NCI-H2227 (cell line): ENCODE data around the gene CSNK1G1.
"Not testable (repeated sequence)": the region's sequence is repeated elsewhere in the genome, so short reads cannot be mapped to it uniquely, and the experiment has no call there.

Experiments used
- DNase-seq: peaks from one replicate; lab custom pipeline; 2025; ENCODE audit not compliant: unreplicated experiment; lab: John Stamatoyannopoulos, UW

The CSNK1G1 gene

DNA sequence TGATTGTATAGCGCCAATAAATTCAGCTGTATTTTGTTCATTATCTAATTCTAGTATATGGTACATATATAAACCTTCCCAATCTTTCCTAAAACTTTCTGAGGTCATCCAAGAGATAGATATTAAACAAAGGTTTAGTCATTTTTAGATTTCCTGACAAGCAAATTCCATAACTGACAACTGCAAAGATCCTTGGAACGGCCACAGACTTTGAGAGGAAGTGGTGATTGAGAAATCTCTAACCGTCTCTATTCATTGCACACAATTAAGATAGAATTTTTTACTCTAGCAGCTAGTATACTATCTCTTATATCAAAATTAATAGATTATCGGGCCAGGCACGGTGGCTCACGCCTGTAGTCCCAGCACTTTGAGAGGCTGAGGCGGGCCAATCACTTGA lies 4.7 kb downstream of the CSNK1G1 start:
- no peak for DNase-seq

DNA sequence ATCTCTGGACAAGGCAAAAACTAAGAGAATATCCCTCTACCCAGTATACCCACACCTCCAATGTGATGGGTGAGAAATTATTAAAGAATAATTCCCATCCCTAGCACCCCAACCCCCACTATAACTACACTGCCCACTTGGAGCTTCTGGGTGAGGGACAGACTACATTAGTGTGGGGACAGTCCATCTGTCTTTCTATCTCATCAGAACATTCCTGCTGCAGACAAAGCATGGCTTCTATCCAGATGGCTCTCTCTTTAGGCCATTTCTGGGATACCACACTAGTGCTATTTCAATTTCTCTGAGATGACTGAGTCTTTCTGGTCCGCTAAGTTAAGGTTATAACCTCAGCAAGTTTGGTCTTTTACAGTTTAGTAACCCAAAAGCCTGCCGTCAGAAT lies 6.6 kb downstream of the CSNK1G1 start:
- DNase-seq, result no peak

GRCh38 chr15:64348455-64348854 lies 7.5 kb downstream of the CSNK1G1 start:
- DNase-seq, result no peak

DNA sequence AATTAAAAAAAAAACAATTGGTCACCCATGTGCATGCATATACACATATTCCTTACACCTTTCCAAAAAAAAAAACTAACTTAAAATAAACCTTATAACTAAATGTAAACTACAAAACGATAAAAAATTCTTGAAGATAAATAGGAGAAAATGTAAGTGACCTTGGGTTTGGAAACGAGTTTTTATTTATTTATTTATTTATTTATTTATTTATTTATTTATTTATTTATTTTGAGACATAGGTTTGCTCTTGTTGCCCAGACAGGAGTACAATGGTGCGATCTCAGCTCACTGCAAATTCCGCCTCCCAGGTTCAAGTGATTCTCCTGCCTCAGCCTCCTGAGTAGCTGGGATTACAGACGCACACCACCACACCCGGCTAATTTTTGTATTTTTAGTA lies 9.7 kb downstream of the CSNK1G1 start:
- not testable (repeated sequence) for DNase-seq

GRCh38 chr15:64344651-64345294 lies 11.2 kb downstream of the CSNK1G1 start:
- no peak for DNase-seq

- no peak for DNase-seq
Observed at GRCh38 chr15:64343841-64344240, 12.1 kb downstream of the CSNK1G1 start.

DNA sequence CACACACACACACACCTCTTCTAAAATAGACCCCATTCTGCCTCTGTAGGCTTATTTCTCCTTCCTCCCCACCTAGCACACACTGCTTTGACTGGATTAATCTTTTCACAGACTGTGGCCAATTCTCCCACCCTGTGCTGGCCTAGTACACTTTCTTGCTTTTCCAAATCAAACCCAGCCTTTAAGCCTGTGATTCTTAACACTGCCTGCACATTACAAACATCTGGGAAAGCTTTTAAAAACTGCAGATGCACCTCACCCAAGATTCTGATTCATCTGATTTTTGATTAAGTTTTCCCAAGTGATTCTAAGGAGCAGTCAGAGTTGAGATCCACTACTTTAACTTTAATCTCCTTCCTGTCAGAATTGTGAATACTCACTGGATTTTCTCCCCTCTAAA lies 12.8 kb downstream of the CSNK1G1 start:
- DNase-seq, result no peak

GRCh38 chr15:64341961-64342360 lies 14.0 kb downstream of the CSNK1G1 start:
- DNase-seq, result no peak

DNA sequence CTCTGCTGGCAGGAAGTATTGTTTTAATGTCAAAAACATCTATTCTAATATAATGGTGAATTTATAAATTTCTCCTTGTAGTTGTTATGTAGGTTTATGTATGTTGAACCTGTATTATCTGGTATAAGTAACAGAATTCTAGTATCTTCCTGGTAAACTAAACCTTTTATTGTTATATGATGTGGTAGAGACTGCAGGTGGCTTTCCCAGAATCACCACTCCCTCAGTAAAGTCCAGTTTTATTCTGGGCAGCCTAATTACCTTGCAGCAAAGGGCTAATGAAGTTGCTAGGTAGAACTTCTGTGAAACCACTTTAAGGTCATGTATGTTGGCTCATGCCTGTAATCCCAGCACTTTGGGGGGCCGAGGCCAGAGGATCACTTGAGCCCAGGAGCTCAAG lies 15.6 kb downstream of the CSNK1G1 start:
- no peak for DNase-seq

GRCh38 chr15:64337761-64338160 lies 18.2 kb downstream of the CSNK1G1 start:
- DNase-seq, result no peak

DNA sequence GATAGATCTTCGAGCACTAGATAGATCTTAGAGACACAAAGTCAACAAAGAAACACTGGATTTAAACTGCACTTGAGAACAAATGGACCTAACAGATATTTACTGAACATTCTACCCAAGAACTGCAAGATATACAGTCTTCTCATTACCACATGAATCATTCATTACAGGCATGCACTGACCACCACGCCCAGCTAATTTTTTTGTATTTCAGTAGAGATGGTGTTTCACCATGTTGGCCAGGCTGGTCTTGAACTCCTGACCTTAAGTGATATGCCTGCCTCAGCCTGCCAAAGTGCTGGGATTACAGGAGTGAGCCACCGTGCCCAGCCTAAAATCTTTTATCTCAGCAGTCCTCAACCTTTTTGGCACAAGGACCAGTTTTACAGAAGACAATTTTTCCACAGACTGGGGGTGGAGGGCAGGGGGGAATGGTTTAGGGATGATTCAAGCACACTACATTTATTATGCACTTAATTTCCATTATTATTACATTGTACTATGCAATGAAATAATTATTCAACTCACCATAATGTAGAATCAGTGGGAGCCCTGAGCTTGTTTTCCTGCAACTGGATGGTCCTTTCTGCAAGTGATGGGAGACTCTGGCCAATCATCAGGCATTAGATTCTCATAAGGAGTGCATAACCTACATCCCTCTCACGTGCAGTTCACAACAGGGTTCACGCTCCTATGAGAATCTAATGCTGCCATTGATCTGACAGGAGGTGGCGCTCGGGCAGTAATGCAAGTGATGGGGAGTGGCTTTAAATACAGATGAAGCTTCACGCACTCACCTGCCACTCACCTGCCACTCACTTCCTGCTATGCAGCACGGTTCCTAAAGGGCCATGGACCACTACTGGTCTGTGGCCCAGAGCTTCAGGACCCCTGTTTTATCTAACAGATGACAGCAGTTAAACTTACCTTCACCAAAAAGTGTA lies 21.7 kb downstream of the CSNK1G1 start:
- peak; percentile 4 for DNase-seq

- DNase-seq, result no peak
Observed at GRCh38 chr15:64333516-64333915, 22.5 kb downstream of the CSNK1G1 start.

DNA sequence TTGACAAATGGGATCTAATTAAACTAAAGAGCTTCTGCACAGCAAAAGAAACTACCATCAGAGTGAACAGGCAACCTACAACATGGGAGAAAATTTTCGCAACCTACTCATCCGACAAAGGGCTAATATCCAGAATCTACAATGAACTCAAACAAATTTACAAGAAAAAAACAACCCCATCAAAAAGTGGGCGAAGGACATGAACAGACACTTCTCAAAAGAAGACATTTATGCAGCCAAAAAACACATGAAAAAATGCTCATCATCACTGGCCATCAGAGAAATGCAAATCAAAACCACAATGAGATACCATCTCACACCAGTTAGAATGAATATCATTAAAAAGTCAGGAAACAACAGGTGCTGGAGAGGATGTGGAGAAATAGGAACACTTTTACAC lies 24.3 kb downstream of the CSNK1G1 start:
- DNase-seq, result not testable (repeated sequence)

- not testable (repeated sequence) for DNase-seq
Observed at GRCh38 chr15:64326975-64327374, 29.0 kb downstream of the CSNK1G1 start.

- peak; percentile 22 for DNase-seq
Observed at GRCh38 chr15:64326458-64326857, 29.5 kb downstream of the CSNK1G1 start.

- DNase-seq, result no peak
Observed at GRCh38 chr15:64324165-64324877, 31.7 kb downstream of the CSNK1G1 start.

DNA sequence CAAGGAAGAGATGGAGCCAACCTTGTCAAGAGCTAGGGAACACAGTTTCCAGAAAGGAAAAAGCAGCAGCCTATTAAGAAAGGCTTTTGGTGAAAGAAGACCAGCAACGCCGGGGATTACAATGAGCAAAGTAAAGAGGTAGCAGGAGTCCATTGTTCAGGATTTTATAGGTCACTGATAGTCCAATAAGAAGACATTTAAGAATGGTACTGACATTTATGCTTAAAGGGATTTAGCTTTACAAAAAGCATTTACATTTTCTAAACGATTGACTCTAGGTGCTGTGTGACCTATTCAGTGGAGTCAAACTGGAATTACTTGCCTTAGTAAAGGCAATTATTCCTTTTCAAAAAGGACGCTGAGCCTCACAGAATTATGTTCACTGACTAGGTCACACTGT lies 40.8 kb downstream of the CSNK1G1 start:
- peak; percentile 36 for DNase-seq

- DNase-seq, result no peak
Observed at GRCh38 chr15:64314456-64314855, 41.5 kb downstream of the CSNK1G1 start.

- DNase-seq, result no peak
Observed at GRCh38 chr15:64311566-64311965, 44.4 kb downstream of the CSNK1G1 start.

DNA sequence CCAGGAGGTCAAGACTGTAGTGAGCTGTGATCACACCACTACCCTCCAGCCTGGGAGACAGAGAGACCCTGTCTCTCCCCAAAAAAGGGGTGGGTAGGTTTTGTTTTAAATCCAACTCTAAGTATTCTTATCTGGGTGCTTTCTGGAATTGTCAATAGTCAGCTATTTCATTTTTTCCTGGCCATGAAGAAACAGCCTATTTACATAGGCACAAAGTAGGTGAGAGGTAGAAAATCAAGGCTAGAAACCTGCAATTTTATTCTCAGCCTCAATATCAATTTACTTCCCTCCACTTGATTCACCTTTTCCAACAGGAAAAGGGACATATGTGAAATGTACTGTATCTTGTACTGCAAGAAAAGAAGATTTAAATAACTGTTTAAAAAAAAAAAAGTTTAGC lies 45.9 kb downstream of the CSNK1G1 start:
- DNase-seq, result no peak

GRCh38 chr15:64305261-64305660 lies 50.7 kb downstream of the CSNK1G1 start:
- no peak for DNase-seq

DNA sequence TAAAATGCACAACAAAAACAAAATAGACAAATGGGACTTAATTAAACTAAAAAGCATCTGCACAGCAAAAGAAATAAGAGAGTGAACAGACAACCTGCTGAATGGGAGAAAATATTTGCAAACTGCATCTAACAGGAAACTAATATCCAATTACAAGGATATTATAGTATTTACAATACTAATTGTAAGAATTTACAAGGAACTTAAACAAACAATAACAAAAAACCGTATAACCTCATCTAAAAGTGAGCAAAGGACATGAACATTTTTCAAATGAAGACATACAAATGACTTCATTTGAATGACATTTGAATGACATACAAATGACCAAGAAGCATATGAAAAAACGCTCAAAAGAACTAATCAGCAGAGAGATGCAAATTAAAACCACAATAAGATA lies 66.4 kb downstream of the CSNK1G1 start:
- no peak for DNase-seq
